Endothelial cell of umbilical vein (primary cell): ENCODE results near the gene FAM50B. TPM values are rescaled to one million over a fixed set of nuclear protein-coding genes. Genes with fewer than 3 reads are reported as not detected.

Experiments
- BruUV-seq: library from RNA; stranded (reverse); fragments of 400-500 nt; replicated peaks from 2 replicates; lab custom pipeline; 2021; lab: Mats Ljungman, UMichigan
- CTCF ChIA-PET: fragments of 300-600, 350-600 bp; sonication (Branson Sonifier 250); formaldehyde crosslinking; loops from one replicate; lab custom pipeline; 2021; ENCODE audit warnings: antibody characterized with exemption, inconsistent platforms; lab: Charles Lee
- POLR2A ChIA-PET: fragments of 300-600, 350-600 bp; sonication (Branson Sonifier 250); formaldehyde crosslinking; loops from one replicate; lab custom pipeline; 2021; ENCODE audit warnings: antibody characterized with exemption, inconsistent platforms; lab: Charles Lee
- DNase-seq: peaks from one replicate; pipeline ENCODE4 v3.0.0-alpha.2; 2011; ENCODE audit warnings: low read depth, low spot score
- FAIRE-seq: peaks from 2 replicates; lab custom pipeline; 2011; peaks lifted over from hg19 to GRCh38; lab: Jason Lieb, UNC
- H2AFZ ChIP-seq: 2 replicates; pipeline ENCODE4 v1.6.0; 2012; ENCODE audit warnings: low read depth, low read length, control low read depth, inconsistent platforms
- H3K27ac ChIP-seq: 2 replicates; pipeline ENCODE4 v1.5.1; 2011; ENCODE audit warnings: low read depth, mild to moderate bottlenecking, control low read depth, low read length, moderate library complexity; ENCODE audit not compliant: insufficient read depth
- H3K27me3 ChIP-seq, 2 experiments: 2 replicates each; pipeline versions ENCODE4 v1.6.0 to v1.6.1; 2011; ENCODE audit warnings: low read length in 2 of 2, mixed read lengths in 1 of 2; ENCODE audit not compliant: control insufficient read depth in 2 of 2, insufficient read depth in 2 of 2
- H3K36me3 ChIP-seq, 2 experiments: 2 replicates in 1 of 2; 3 replicates in 1 of 2; pipeline ENCODE4 v1.5.1; 2011; ENCODE audit warnings: low read length in 2 of 2, mild to moderate bottlenecking in 1 of 2, moderate library complexity in 1 of 2; ENCODE audit not compliant: control insufficient read depth in 2 of 2, insufficient read depth in 2 of 2; ENCODE audit errors: extremely low read depth in 1 of 2
- H3K4me1 ChIP-seq: 3 replicates; pipeline ENCODE4 v1.5.1; 2011; ENCODE audit warnings: mild to moderate bottlenecking, low read length; ENCODE audit not compliant: control insufficient read depth, insufficient read depth; ENCODE audit errors: extremely low read depth
- H3K4me2 ChIP-seq: 2 replicates; pipeline ENCODE4 v1.6.1; 2011; ENCODE audit warnings: low read length, control low read depth, mixed read lengths; ENCODE audit not compliant: insufficient read depth
- H3K4me3 ChIP-seq, 3 experiments: fragments of 200-600 bp in 1 of 3; sonication (generic), shearing (Covaris generic) in 1 of 3; replicated peaks in 1 of 3; 2 replicates each; pipeline ENCODE4 v1.5.1; 2011 to 2016; ENCODE audit warnings: control low read depth in 3 of 3, low read length in 3 of 3, mild to moderate bottlenecking in 2 of 3, inconsistent platforms in 1 of 3, low read depth in 1 of 3, moderate library complexity in 1 of 3; ENCODE audit not compliant: insufficient read depth in 1 of 3
- H3K79me2 ChIP-seq: 2 replicates; pipeline ENCODE4 v1.6.0; 2012; ENCODE audit warnings: low read length, inconsistent platforms; ENCODE audit not compliant: control insufficient read depth, insufficient read depth
- H3K9ac ChIP-seq: replicated peaks from 2 replicates; pipeline ENCODE3; 2011; ENCODE audit warnings: low read length, control low read depth; ENCODE audit not compliant: insufficient read depth; ENCODE audit errors: extremely low read depth
- H3K9me1 ChIP-seq: replicated peaks from 3 replicates; pipeline ENCODE4 v1.6.0; 2011; ENCODE audit warnings: mild to moderate bottlenecking, low read length; ENCODE audit not compliant: control insufficient read depth, insufficient read depth; ENCODE audit errors: extremely low read depth
- H3K9me3 ChIP-seq: replicated peaks from 2 replicates; pipeline ENCODE4 v1.5.1; 2012; ENCODE audit warnings: low read length, inconsistent platforms; ENCODE audit not compliant: control insufficient read depth, insufficient read depth
- H4K20me1 ChIP-seq: replicated peaks from 2 replicates; pipeline ENCODE3; 2011; ENCODE audit warnings: mild to moderate bottlenecking, low read length; ENCODE audit not compliant: control insufficient read depth, insufficient read depth; ENCODE audit errors: extremely low read depth
- EZH2 ChIP-seq: IDR thresholded peaks from 2 replicates; pipeline ENCODE4 v1.6.1; 2012; ENCODE audit warnings: borderline replicate concordance, low read depth, mild to moderate bottlenecking, moderate library complexity, low read length, inconsistent platforms; ENCODE audit not compliant: severe bottlenecking
- FOS ChIP-seq: IDR thresholded peaks from 2 replicates; pipeline ENCODE4 v1.6.1; 2011; ENCODE audit warnings: mild to moderate bottlenecking, low read length, moderate library complexity, borderline replicate concordance; ENCODE audit not compliant: insufficient read depth
- GATA2 ChIP-seq: IDR thresholded peaks from 2 replicates; pipeline ENCODE4 v1.7.0; 2011; ENCODE audit warnings: low read depth, mild to moderate bottlenecking, moderate library complexity, mixed read lengths, low read length; ENCODE audit not compliant: insufficient read length, insufficient read depth
- JUN ChIP-seq: IDR thresholded peaks from 2 replicates; pipeline ENCODE4 v1.6.1; 2011; ENCODE audit warnings: borderline replicate concordance, low read depth; ENCODE audit not compliant: insufficient read length, insufficient read depth
- MYC ChIP-seq: IDR thresholded peaks from one replicate; pipeline ENCODE4 v1.6.1; 2011; ENCODE audit warnings: mild to moderate bottlenecking, low read depth, low read length
- POLR2A ChIP-seq: IDR thresholded peaks from 2 replicates; pipeline ENCODE4 v1.6.1; 2012; ENCODE audit warnings: low read depth, mild to moderate bottlenecking, control low read depth, low read length
- POLR2AphosphoS5 ChIP-seq: IDR thresholded peaks from 2 replicates; pipeline ENCODE4 v1.6.1; 2012; ENCODE audit warnings: low read depth, mild to moderate bottlenecking, control low read depth, low read length, moderate library complexity; ENCODE audit not compliant: insufficient read depth
- dilution Hi-C: fragments of 300-500 bp; cut with MboI; formaldehyde crosslinking; loops from one replicate; pipeline ENCODE4 v1.15.0; 2019; ENCODE audit warnings: low sequenced_read_pairs; ENCODE audit not compliant: extremely low pct_ligation_motif_present
- intact Hi-C: fragments of 100-400 bp; cut with micrococcal nuclease; formaldehyde crosslinking; loops from one replicate; pipeline ENCODE4 v1.10.0; 2022
- polyA plus RNA-seq, 4 experiments: library from polyadenylated mRNA; depleted of rRNA in 3 of 4; stranded (reverse) in 3 of 4; unstranded in 1 of 4; fragments of >200 nt; gene quantifications; 2 replicates each; pipeline versions ENCODE4 v1.2.1 to v1.2.3, GENCODE V29; 2011 to 2012; ENCODE audit warnings: missing spikeins in 1 of 4
- total RNA-seq: library from RNA; stranded (reverse); gene quantifications from 2 replicates; pipeline ENCODE4 v1.2.3, GENCODE V29; 2021
- TF ChIP-seq, protein P1 (sequence below): IDR thresholded peaks from 2 replicates; pipeline ENCODE4 v1.6.1; 2011; ENCODE audit not compliant: insufficient read depth, insufficient read length
- TF ChIP-seq, protein P2 (sequence below), 2 donors: IDR thresholded peaks; 1 replicate in 1 of 2; 2 replicates in 1 of 2; pipeline ENCODE4 v1.5.1; 2011; ENCODE audit warnings: low read length in 2 of 2, mild to moderate bottlenecking in 2 of 2, moderate library complexity in 2 of 2, control low read depth in 1 of 2, inconsistent platforms in 1 of 2, low read depth in 1 of 2; ENCODE audit not compliant: insufficient read depth in 1 of 2; ENCODE audit errors: extremely low read depth in 1 of 2

FAM50B gene
- total and polyA plus RNA-seq, 2 donors (not counting 3 experiments of a cell fraction or from before 2014, with no cell fraction given), result 10.0 to 14.1 TPM

DNA sequence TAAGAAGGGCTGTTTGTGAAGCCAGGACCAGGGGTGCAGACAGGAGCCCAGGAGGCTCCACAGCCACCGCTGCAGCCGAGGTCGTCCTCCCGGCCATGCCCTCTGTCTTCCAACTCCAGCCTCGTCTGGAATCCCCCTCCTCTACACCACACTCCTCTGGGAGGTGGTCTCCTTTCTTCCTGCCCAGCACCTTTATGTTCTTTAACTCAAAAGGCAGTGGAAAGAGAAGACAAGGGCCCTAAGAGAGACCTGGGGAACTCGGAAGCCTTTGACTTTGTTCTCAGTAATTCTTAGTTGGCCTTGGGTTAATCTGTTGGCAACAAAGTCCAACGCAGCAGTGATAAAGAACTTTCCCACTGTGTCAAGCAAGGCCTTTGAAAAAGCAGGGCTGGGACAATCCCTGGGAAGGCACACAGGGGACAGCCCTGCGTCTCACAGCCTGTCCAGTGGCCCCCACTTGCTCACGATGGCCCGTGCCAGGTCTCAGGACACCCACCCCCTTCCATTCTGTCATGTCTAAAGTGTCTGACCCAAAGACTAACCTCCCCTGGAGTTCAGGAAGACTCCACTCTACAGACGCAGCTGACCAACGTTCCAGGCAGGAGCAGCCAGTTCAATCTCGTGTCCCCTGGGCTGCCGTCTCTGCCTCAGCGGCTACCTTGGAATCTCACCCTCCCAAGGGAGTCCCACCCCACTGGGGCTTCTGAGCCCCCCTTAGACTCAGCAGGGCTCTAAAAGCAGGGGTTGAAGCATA, 42.8 kb upstream of the FAM50B start:
- POLR2A ChIA-PET, result interaction anchor here (2.6 kb wide), 1 partner anchor 20 kb away, joined by 9 read pairs; no protein-coding TSS in a partner anchor
- H3K9ac ChIP-seq, result peak overlapping the region; percentile 71
- DNase-seq (no peak), FAIRE-seq (no peak)
- CTCF ChIA-PET, result interaction anchor here (0.6 to 1.4 kb wide), 5 partner anchors 9 to 43 kb away, joined by 3 to 4 read pairs (median 3); partner anchors contain the start of gene FAM50B
- H3K36me3 ChIP-seq, result no peaks in the 10 kb centered on the region
- peak overlapping the region; percentile 96 for H3K27ac ChIP-seq
- TSS peak; percentile 63 for BruUV-seq
- no peaks in the 10 kb centered on the region for H3K9me1 ChIP-seq
- intact Hi-C loops, result no loop called here
- no peak overlapping the region for H3K4me3 ChIP-seq
- H3K79me2 ChIP-seq, result no peaks in the 10 kb centered on the region
- H4K20me1 ChIP-seq, result no peaks in the 10 kb centered on the region
- H3K27me3 ChIP-seq, result no peaks in the 10 kb centered on the region
- no peaks in the 10 kb centered on the region for H3K9me3 ChIP-seq
- TF ChIP-seq JUN, result no peak
- no peak for TF ChIP-seq FOS
- TF ChIP-seq GATA2, result no peak
- no peak for TF ChIP-seq EZH2
- TF ChIP-seq POLR2AphosphoS5, result no peak
- TF ChIP-seq MYC, result no peak
- TF ChIP-seq, protein P1, sequence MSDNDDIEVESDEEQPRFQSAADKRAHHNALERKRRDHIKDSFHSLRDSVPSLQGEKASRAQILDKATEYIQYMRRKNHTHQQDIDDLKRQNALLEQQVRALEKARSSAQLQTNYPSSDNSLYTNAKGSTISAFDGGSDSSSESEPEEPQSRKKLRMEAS, result no peak
- TF ChIP-seq, protein P2, sequence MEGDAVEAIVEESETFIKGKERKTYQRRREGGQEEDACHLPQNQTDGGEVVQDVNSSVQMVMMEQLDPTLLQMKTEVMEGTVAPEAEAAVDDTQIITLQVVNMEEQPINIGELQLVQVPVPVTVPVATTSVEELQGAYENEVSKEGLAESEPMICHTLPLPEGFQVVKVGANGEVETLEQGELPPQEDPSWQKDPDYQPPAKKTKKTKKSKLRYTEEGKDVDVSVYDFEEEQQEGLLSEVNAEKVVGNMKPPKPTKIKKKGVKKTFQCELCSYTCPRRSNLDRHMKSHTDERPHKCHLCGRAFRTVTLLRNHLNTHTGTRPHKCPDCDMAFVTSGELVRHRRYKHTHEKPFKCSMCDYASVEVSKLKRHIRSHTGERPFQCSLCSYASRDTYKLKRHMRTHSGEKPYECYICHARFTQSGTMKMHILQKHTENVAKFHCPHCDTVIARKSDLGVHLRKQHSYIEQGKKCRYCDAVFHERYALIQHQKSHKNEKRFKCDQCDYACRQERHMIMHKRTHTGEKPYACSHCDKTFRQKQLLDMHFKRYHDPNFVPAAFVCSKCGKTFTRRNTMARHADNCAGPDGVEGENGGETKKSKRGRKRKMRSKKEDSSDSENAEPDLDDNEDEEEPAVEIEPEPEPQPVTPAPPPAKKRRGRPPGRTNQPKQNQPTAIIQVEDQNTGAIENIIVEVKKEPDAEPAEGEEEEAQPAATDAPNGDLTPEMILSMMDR (IDR thresholded peaks at IDR 0.05; ENCODE audit: extremely low read depth in 1 of 2, insufficient read depth in 1 of 2, low read depth in 1 of 2, low read length in 2 of 2), result no peak
- TF ChIP-seq POLR2A, result no peak
- dilution Hi-C loops, result no loop called here
- peak overlapping the region; percentile 15 for H3K4me2 ChIP-seq
- peaks cover 57% of the 10 kb centered on the region for H3K4me1 ChIP-seq
- H2AFZ ChIP-seq, result no peak overlapping the region
